Activated naive CD4-positive, alpha-beta T cell treated with anti-CD3 and anti-CD28 coated beads, Interleukin-2, amount 10 ng/mL, durations not matched to agents 7 days and 5 days (primary cell): ENCODE measurements around the gene PRKG1.
"Not testable (repeated sequence)": the region's sequence is repeated elsewhere in the genome, so short reads cannot be mapped to it uniquely, and the experiment has no call there.

Experiments used
- CTCF ChIA-PET: fragments of 350-600 bp; sonication (Branson Sonifier 250); formaldehyde crosslinking; loops from one replicate; lab custom pipeline; 2021; ENCODE audit warnings: antibody characterized with exemption; lab: Charles Lee
- DNase-seq: peaks from one replicate; pipeline ENCODE4 v3.0.0-alpha.2; 2020
- H3K27ac Mint-ChIP-seq: one replicate; pipeline ENCODE4 v1.8.0; 2021; ENCODE audit warnings: mild to moderate bottlenecking, moderate library complexity, mixed read lengths
- H3K27me3 Mint-ChIP-seq: one replicate; pipeline ENCODE4 v1.8.0; 2021; ENCODE audit warnings: mild to moderate bottlenecking, mixed read lengths
- H3K36me3 Mint-ChIP-seq: one replicate; pipeline ENCODE4 v1.8.0; 2021; ENCODE audit warnings: mixed read lengths
- H3K4me1 Mint-ChIP-seq: one replicate; pipeline ENCODE4 v1.8.0; 2021; ENCODE audit warnings: mixed read lengths
- H3K4me3 Mint-ChIP-seq: one replicate; pipeline ENCODE4 v1.8.0; 2021; ENCODE audit warnings: mild to moderate bottlenecking, moderate library complexity, mixed read lengths
- H3K9me3 Mint-ChIP-seq: one replicate; pipeline ENCODE4 v1.8.0; 2021; ENCODE audit warnings: mixed read lengths

The PRKG1 gene

GRCh38 chr10:51147644-51148399 lies 73.5 kb downstream of the PRKG1 start:
- Mint-ChIP-seq H3K4me3 (no peak overlapping the region), H3K27me3 (no peaks in the 10 kb centered on the region), H3K4me1 (no peaks in the 10 kb centered on the region), H3K27ac (no peak overlapping the region), H3K36me3 (no peaks in the 10 kb centered on the region), H3K9me3 (no peaks in the 10 kb centered on the region)
- CTCF ChIA-PET: no interaction called here
- DNase-seq: no peak

- H3K27ac Mint-ChIP-seq: no peak overlapping the region
- H3K36me3 Mint-ChIP-seq: no peaks in the 10 kb centered on the region
- H3K27me3 Mint-ChIP-seq: no peaks in the 10 kb centered on the region
- CTCF ChIA-PET: no interaction called here
- DNase-seq: no peak
- H3K4me1 Mint-ChIP-seq: no peaks in the 10 kb centered on the region
- no peak overlapping the region for H3K4me3 Mint-ChIP-seq
- H3K9me3 Mint-ChIP-seq: no peaks in the 10 kb centered on the region
These were observed 82.6 kb downstream of the PRKG1 start for GRCh38 chr10:51156926-51157325.

- DNase-seq: no peak
- no peak overlapping the region for H3K27ac Mint-ChIP-seq
- no peaks in the 10 kb centered on the region for H3K4me1 Mint-ChIP-seq
- no peak overlapping the region for H3K4me3 Mint-ChIP-seq
- no peaks in the 10 kb centered on the region for H3K9me3 Mint-ChIP-seq
- CTCF ChIA-PET: no interaction called here
- no peaks in the 10 kb centered on the region for H3K36me3 Mint-ChIP-seq
- H3K27me3 Mint-ChIP-seq: no peaks in the 10 kb centered on the region
These were observed 84.5 kb downstream of the PRKG1 start for GRCh38 chr10:51158832-51159231.

- DNase-seq: no peak
- Mint-ChIP-seq H3K4me3 (no peak overlapping the region), H3K36me3 (no peaks in the 10 kb centered on the region), H3K4me1 (no peaks in the 10 kb centered on the region), H3K27me3 (no peaks in the 10 kb centered on the region), H3K9me3 (no peaks in the 10 kb centered on the region), H3K27ac (no peak overlapping the region)
- CTCF ChIA-PET: no interaction called here
These were observed 85.6 kb downstream of the PRKG1 start for GRCh38 chr10:51159841-51160240.

GRCh38 chr10:51162002-51162401 lies 87.7 kb downstream of the PRKG1 start:
- Mint-ChIP-seq H3K4me3 (no peak overlapping the region), H3K4me1 (no peaks in the 10 kb centered on the region), H3K27me3 (no peaks in the 10 kb centered on the region), H3K27ac (no peak overlapping the region), H3K9me3 (no peaks in the 10 kb centered on the region), H3K36me3 (no peaks in the 10 kb centered on the region)
- no peak for DNase-seq
- CTCF ChIA-PET: no interaction called here

GRCh38 chr10:51163380-51164049 lies 89.2 kb downstream of the PRKG1 start:
- CTCF ChIA-PET: interaction anchor here (0.5 kb wide), 1 partner anchor 35 kb away, joined by 3 read pairs; no protein-coding TSS in a partner anchor
- H3K4me1 Mint-ChIP-seq, H3K27ac Mint-ChIP-seq, H3K27me3 Mint-ChIP-seq, H3K9me3 Mint-ChIP-seq, H3K4me3 Mint-ChIP-seq, H3K36me3 Mint-ChIP-seq, DNase-seq: not testable (repeated sequence)

GRCh38 chr10:51168086-51168815 lies 94.0 kb downstream of the PRKG1 start:
- H3K9me3 Mint-ChIP-seq: no peaks in the 10 kb centered on the region
- no peak overlapping the region for H3K4me3 Mint-ChIP-seq
- no peaks in the 10 kb centered on the region for H3K27me3 Mint-ChIP-seq
- no peak overlapping the region for H3K27ac Mint-ChIP-seq
- H3K36me3 Mint-ChIP-seq: no peaks in the 10 kb centered on the region
- DNase-seq: no peak
- H3K4me1 Mint-ChIP-seq: no peaks in the 10 kb centered on the region
- CTCF ChIA-PET: no interaction called here

GRCh38 chr10:51169111-51169510 lies 94.8 kb downstream of the PRKG1 start:
- Mint-ChIP-seq H3K9me3 (no peaks in the 10 kb centered on the region), H3K27me3 (no peaks in the 10 kb centered on the region), H3K27ac (no peak overlapping the region), H3K4me1 (no peaks in the 10 kb centered on the region), H3K4me3 (no peak overlapping the region), H3K36me3 (no peaks in the 10 kb centered on the region)
- DNase-seq: no peak
- CTCF ChIA-PET: no interaction called here

GRCh38 chr10:51170518-51171245 lies 96.4 kb downstream of the PRKG1 start:
- Mint-ChIP-seq H3K9me3 (no peaks in the 10 kb centered on the region), H3K27me3 (no peaks in the 10 kb centered on the region), H3K4me1 (no peaks in the 10 kb centered on the region), H3K36me3 (no peaks in the 10 kb centered on the region), H3K27ac (no peak overlapping the region), H3K4me3 (no peak overlapping the region)
- CTCF ChIA-PET: no interaction called here
- DNase-seq: no peak

GRCh38 chr10:51171946-51172345 lies 97.7 kb downstream of the PRKG1 start:
- CTCF ChIA-PET: no interaction called here
- H3K4me1 Mint-ChIP-seq: no peaks in the 10 kb centered on the region

GRCh38 chr10:51176976-51177695 lies 102.8 kb downstream of the PRKG1 start:
- CTCF ChIA-PET: no interaction called here
- Mint-ChIP-seq H3K27ac (no peak overlapping the region), H3K4me3 (no peak overlapping the region), H3K9me3 (no peaks in the 10 kb centered on the region), H3K36me3 (no peaks in the 10 kb centered on the region), H3K27me3 (no peaks in the 10 kb centered on the region), H3K4me1 (no peaks in the 10 kb centered on the region)
- DNase-seq: no peak

More at GRCh38 chr10:51171946-51172345, 97.7 kb downstream of the PRKG1 start:
- Mint-ChIP-seq H3K27ac (no peak overlapping the region), H3K36me3 (no peaks in the 10 kb centered on the region), H3K4me3 (no peak overlapping the region), H3K27me3 (no peaks in the 10 kb centered on the region), H3K9me3 (no peaks in the 10 kb centered on the region)
- DNase-seq: no peak

- Mint-ChIP-seq H3K4me3 (no peak overlapping the region), H3K9me3 (no peaks in the 10 kb centered on the region), H3K27ac (no peak overlapping the region), H3K36me3 (no peaks in the 10 kb centered on the region), H3K27me3 (no peaks in the 10 kb centered on the region), H3K4me1 (no peaks in the 10 kb centered on the region)
- no peak for DNase-seq
- CTCF ChIA-PET: no interaction called here
These were observed 104.3 kb downstream of the PRKG1 start for GRCh38 chr10:51178634-51179033.

GRCh38 chr10:51180141-51180540 lies 105.9 kb downstream of the PRKG1 start:
- H3K27ac Mint-ChIP-seq: no peak overlapping the region
- CTCF ChIA-PET: no interaction called here

GRCh38 chr10:51183783-51184182 lies 109.5 kb downstream of the PRKG1 start:
- H3K36me3 Mint-ChIP-seq: no peaks in the 10 kb centered on the region
- CTCF ChIA-PET: no interaction called here
- no peak for DNase-seq
- no peaks in the 10 kb centered on the region for H3K27me3 Mint-ChIP-seq
- no peaks in the 10 kb centered on the region for H3K4me1 Mint-ChIP-seq
- no peak overlapping the region for H3K4me3 Mint-ChIP-seq
- no peak overlapping the region for H3K27ac Mint-ChIP-seq
- no peaks in the 10 kb centered on the region for H3K9me3 Mint-ChIP-seq

More at GRCh38 chr10:51180141-51180540, 105.9 kb downstream of the PRKG1 start:
- no peaks in the 10 kb centered on the region for H3K4me1 Mint-ChIP-seq
- no peak overlapping the region for H3K4me3 Mint-ChIP-seq
- no peaks in the 10 kb centered on the region for H3K36me3 Mint-ChIP-seq
- no peaks in the 10 kb centered on the region for H3K27me3 Mint-ChIP-seq
- DNase-seq: no peak
- no peaks in the 10 kb centered on the region for H3K9me3 Mint-ChIP-seq
